Choroid plexus epithelial cell (primary cell): ENCODE measurements around the gene SPATA21.

Experiments used
- DNase-seq: peaks from one replicate; pipeline ENCODE4 v3.0.0-alpha.2; 2010; ENCODE audit warnings: low read depth
- H3K4me3 ChIP-seq: 2 replicates; pipeline ENCODE4 v1.5.1; 2011; ENCODE audit warnings: low read depth, mild to moderate bottlenecking, control low read depth, low read length, moderate library complexity
- TF ChIP-seq, protein P1 (sequence below): conservative IDR thresholded peaks from 2 replicates; pipeline ENCODE4 v1.5.1; 2011; ENCODE audit warnings: low read depth, mild to moderate bottlenecking, control low read depth, inconsistent platforms, low read length, moderate library complexity

Gene SPATA21

DNA sequence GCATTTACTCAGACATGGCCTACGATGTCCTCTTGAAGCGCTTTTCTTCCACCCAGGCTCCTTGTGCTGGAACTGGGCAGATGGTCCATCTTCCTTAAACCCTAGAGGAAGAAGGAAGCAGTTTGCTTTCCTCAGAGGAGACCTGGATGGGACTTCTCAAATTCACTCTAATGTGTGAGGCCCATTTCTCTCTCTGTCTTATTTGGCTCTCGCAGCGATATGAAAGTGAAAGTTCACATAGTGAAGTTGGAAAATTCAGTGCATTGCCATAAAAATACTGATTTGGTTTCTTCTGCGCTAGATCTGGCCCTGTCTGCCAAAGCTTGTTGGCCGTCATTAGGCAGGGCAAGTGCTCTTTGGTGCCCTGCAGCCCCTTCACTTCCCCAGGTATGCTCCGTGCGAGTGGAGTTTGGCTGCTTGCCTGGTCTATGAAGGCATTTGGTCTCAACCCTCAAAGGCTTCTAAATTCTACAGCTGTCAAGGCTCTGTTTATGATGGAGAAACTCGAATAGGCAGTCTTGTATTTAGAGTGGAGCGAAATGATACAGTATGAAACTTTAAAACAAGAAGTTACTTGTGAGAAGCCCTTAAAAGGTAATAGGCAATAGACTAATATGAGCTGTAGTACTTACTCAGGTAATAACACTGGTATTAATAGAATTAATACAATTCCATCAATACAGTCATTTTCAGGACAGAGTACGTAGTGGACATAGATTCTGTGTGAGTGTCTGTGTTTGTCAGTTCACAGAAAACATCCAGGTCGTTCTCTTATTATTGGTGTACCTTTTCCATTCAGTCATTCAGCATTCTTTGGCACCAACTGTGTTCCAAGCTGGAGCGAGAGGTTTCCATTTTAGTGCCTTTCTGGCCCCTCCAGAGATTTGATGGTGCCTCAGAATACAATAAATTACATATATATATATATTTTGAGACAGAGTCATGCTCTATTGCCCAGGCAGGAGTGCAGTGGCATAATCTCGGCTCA lies 49.7 kb downstream of the SPATA21 start:
- TF ChIP-seq, protein P1, sequence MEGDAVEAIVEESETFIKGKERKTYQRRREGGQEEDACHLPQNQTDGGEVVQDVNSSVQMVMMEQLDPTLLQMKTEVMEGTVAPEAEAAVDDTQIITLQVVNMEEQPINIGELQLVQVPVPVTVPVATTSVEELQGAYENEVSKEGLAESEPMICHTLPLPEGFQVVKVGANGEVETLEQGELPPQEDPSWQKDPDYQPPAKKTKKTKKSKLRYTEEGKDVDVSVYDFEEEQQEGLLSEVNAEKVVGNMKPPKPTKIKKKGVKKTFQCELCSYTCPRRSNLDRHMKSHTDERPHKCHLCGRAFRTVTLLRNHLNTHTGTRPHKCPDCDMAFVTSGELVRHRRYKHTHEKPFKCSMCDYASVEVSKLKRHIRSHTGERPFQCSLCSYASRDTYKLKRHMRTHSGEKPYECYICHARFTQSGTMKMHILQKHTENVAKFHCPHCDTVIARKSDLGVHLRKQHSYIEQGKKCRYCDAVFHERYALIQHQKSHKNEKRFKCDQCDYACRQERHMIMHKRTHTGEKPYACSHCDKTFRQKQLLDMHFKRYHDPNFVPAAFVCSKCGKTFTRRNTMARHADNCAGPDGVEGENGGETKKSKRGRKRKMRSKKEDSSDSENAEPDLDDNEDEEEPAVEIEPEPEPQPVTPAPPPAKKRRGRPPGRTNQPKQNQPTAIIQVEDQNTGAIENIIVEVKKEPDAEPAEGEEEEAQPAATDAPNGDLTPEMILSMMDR: no peak
- DNase-seq: peak; percentile 36
- no peak overlapping the region for H3K4me3 ChIP-seq

DNA sequence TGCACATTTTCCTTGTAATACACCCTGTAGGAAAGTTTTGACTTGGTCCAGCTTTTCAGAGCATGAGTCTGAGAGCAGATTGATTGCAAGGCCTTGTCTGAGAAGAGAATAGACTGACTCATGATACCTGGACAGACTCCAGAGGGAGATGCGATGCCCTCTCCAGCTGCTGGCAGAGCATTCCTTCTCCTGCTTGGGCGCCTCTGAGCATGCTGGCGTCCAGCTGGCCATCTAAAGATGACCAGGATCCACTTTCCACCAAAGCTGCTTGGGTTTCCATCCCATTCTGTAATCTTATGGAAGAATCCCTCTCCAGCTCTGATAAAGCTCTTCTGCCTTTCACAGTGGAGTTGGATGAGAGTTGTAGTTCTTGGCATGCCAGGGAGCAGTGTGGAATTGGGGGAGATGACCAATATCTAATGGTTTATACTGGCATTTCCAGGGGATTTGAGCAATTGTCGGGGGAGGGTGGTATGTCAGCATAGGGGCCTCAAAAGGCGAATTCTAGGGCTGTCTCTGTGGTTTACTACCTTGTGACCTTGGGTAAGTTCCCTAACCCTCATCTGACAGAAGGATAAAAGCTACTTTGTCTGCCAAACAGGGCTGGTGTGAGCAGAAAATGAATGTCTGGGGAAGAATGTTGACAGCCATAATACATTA lies 50.6 kb downstream of the SPATA21 start:
- TF ChIP-seq, protein P1: no peak
- no peak overlapping the region for H3K4me3 ChIP-seq
- peak; percentile 64 for DNase-seq

DNA sequence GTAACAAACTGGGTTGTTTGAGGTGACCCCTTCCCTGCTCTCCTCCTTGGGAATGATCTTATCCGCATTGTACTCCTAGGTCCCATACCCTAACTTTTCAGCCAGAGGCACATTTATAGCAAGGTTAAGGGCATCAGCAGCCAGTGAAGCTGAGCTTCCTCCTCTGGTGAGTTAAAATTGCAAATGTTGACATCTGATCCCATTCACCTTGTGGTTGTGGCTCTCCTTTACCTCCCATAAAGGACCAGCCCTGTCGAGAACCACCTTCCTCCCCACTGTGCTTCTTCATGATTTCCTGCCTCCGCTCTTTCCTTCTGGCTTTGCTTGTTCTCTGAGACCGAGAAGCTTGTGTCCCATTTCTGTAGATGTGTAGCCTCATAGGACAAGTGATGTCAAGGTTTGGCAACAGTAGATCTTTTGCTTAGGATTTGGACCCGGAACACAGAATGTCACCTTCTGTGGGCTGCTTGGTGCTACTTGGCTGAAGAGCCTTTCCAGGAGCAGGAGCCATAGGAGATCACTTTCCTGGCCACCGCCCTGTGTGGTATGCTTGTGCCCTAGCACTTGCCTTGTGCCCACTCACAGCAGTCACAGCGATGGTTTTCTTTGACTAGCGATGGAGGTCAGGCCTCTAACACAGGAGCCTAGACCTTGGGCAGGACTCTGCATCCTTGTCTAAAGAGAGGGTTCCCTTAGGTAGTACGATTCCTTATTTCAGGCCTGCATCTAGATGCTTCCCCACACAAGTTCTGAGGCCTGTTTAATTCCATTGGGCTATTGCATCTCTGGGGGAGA lies 51.4 kb downstream of the SPATA21 start:
- TF ChIP-seq, protein P1: no peak
- DNase-seq: no peak
- no peak overlapping the region for H3K4me3 ChIP-seq

DNA sequence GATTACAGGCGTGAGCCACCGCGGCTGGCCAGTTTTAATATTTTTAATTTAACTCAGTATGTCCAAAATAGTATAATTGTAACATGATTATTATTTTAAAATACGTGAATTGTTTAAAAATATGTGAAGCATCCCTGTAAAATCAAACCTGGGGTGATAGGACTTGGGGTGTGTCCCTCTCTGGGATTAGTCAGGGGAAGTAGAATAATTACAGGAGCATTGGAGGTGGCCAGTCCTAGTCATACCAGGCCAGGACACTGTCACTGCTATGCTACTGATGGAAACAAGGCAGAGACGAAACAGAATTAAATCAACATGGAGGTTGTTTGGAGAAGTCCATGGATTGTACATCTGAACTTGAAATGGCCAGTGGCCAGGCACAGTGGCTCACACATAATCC lies 53.3 kb downstream of the SPATA21 start:
- H3K4me3 ChIP-seq: no peak overlapping the region
- TF ChIP-seq, protein P1: no peak
- DNase-seq: no peak

DNA sequence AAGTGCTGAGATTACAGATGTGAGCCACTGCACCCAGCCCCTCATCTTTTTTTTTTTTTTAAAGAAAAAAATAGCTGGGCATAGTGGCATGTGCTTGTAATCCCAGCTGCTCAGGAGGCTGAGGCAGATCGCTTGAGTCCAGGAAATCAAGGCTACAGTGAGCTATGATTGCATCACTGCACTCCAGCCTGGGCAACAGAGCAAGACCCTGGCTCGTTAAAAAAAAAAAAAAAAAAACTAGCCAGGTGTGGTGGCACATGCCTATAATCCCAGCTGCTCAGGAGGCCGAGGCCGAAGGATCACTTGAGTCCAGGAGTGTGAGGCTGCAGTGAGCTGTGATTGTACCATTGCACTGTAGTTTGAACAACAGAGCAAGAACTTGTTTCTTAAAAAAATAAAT lies 56.4 kb downstream of the SPATA21 start:
- no peak overlapping the region for H3K4me3 ChIP-seq
- TF ChIP-seq, protein P1: no peak
- no peak for DNase-seq

DNA sequence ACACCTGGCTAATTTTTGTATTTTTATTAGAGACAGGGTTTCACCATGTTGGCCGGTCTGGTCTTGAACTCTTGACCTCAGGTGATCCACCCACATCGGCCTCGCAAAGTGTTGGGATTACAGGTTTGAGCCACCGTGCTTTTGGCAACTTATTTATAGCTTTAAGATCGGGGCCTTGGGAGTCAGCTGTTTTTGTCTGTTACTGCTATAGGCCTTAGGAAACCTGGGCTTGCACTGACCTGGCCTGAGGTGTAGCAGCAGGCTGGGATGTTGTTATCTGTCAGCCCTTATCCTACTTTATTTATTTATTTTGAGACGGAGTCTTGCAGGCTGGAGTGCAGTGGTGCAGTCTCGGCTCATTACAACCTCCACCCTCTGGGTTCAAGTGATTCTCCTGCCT lies 58.8 kb downstream of the SPATA21 start:
- no peak overlapping the region for H3K4me3 ChIP-seq
- DNase-seq: no peak
- TF ChIP-seq, protein P1: no peak
